ENCODE data around the gene HNMT. TPM values are rescaled to one million over a fixed set of nuclear protein-coding genes. Genes with fewer than 3 reads are reported as not detected.

Gene HNMT
- polyA plus RNA-seq, 1 of the 3 experiments (the other 2 are of a cell fraction): 1.8 TPM

DNA sequence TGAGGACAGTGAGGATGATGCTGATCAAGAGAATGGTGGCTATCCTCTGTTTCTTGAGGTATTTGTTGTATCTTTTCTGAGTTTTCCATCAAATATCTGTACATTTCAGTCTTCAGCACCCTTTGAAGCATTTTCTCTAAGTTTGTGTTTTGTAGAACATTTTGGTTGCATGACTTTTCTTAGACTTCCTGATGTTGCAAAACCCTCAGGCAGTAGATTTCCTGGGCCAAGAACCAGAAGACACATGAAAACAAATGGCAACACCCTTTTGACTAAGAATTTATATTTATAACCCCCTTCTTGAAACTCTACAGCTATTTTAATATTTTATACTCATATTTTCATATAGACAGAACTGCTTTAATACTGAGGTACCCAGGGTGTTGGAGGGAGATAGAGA, 16.2 kb downstream of the HNMT start:
- H3K4me2 ChIP-seq: no peak overlapping the region
- no peak overlapping the region for H2AFZ ChIP-seq (ENCODE audit: low read depth)
- ChIA-PET CTCF (interaction anchor here (0.6 kb wide), 1 partner anchor 70 kb away, joined by 4 read pairs; no protein-coding TSS in a partner anchor), POLR2A (no interaction called here)
- H3K9me3 ChIP-seq: no peaks in the 10 kb centered on the region; the same call in 1 of the 2 replicates
- no peaks in the 10 kb centered on the region for H3K36me3 ChIP-seq (replicated peaks in 1 of 2; ENCODE audit: control insufficient read depth in 1 of 2, insufficient read depth in 2 of 2, low read length in 1 of 2)
- H3K4me1 ChIP-seq (ENCODE audit: control insufficient read depth in 1 of 2, insufficient read depth in 2 of 2, low read depth in 1 of 2, low read length in 1 of 2): peaks cover 0 to 2% of the 10 kb centered on the region in 2 experiments; a peak in 2 of 4 replicates
- no peak overlapping the region for H3K9ac ChIP-seq
- no peaks in the 10 kb centered on the region for H3K79me2 ChIP-seq (ENCODE audit: insufficient read depth)
- H3K4me3 ChIP-seq (ENCODE audit: low read depth in 2 of 2, low read length in 1 of 2): no peak overlapping the region
- TF ChIP-seq GATA2 (CRISPR knock-in tag; IDR thresholded peaks at IDR 0.05): no peak
- TF ChIP-seq TCF12 (IDR thresholded peaks at IDR 0.05): no peak
- TF ChIP-seq RAD21 (IDR thresholded peaks at IDR 0.05; ENCODE audit: low read length): no peak
- no peak for TF ChIP-seq RFX5 (IDR thresholded peaks at IDR 0.05; ENCODE audit: low read length)
- no peak for TF ChIP-seq FOXM1 (IDR thresholded peaks at IDR 0.05; ENCODE audit: low read depth)
- TF ChIP-seq, protein P1, sequence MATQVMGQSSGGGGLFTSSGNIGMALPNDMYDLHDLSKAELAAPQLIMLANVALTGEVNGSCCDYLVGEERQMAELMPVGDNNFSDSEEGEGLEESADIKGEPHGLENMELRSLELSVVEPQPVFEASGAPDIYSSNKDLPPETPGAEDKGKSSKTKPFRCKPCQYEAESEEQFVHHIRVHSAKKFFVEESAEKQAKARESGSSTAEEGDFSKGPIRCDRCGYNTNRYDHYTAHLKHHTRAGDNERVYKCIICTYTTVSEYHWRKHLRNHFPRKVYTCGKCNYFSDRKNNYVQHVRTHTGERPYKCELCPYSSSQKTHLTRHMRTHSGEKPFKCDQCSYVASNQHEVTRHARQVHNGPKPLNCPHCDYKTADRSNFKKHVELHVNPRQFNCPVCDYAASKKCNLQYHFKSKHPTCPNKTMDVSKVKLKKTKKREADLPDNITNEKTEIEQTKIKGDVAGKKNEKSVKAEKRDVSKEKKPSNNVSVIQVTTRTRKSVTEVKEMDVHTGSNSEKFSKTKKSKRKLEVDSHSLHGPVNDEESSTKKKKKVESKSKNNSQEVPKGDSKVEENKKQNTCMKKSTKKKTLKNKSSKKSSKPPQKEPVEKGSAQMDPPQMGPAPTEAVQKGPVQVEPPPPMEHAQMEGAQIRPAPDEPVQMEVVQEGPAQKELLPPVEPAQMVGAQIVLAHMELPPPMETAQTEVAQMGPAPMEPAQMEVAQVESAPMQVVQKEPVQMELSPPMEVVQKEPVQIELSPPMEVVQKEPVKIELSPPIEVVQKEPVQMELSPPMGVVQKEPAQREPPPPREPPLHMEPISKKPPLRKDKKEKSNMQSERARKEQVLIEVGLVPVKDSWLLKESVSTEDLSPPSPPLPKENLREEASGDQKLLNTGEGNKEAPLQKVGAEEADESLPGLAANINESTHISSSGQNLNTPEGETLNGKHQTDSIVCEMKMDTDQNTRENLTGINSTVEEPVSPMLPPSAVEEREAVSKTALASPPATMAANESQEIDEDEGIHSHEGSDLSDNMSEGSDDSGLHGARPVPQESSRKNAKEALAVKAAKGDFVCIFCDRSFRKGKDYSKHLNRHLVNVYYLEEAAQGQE (IDR thresholded peaks at IDR 0.05; ENCODE audit: low read depth, low read length): no peak
- H3K27ac ChIP-seq (ENCODE audit: low read depth in 2 of 2, low read length in 1 of 2): no peak overlapping the region
- DNase-seq: no peak
- H3K27me3 ChIP-seq (ENCODE audit: insufficient read depth): no peaks in the 10 kb centered on the region
- H4K20me1 ChIP-seq (ENCODE audit: insufficient read depth): no peaks in the 10 kb centered on the region
- H3F3A ChIP-seq (replicated peaks; ENCODE audit: insufficient read depth): no peaks in the 10 kb centered on the region
- no peaks in the 10 kb centered on the region for H3K9me2 ChIP-seq

DNA sequence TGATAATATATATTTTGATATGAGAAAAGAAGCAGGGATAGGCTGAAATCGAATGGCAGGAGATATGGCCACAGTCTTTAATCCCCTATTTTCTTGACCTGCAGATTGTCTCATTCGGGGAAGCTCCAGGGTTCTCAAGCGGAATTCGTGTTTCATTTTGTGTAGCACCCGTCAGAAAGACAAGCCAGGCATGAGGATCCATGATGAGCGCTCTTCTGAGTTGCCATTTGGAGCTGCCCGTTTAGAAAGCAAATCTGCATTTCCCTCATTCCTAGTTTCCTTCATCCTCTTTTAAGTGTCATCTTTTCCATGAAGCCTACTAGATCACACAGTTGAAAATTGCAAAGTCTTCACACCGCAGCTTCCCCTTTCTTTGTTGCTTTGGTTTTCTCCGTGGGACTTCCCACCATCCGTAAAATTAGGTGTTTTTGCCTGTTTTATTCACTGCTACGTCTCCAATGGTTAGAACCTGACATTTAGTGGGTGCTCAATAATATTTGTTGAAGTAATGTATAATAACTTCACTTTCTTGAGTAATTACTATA, 16.9 kb downstream of the HNMT start:
- no peaks in the 10 kb centered on the region; the same call in 1 of the 2 replicates for H3K9me3 ChIP-seq
- H3K27me3 ChIP-seq (ENCODE audit: insufficient read depth): no peaks in the 10 kb centered on the region
- no peaks in the 10 kb centered on the region for H4K20me1 ChIP-seq (ENCODE audit: insufficient read depth)
- H3K27ac ChIP-seq (ENCODE audit: low read depth in 2 of 2, low read length in 1 of 2): no peak overlapping the region
- CTCF ChIA-PET: no interaction called here
- no peak overlapping the region for H3K9ac ChIP-seq
- H3K79me2 ChIP-seq (ENCODE audit: insufficient read depth): no peaks in the 10 kb centered on the region
- no peak overlapping the region for H2AFZ ChIP-seq (ENCODE audit: low read depth)
- H3K4me2 ChIP-seq: no peak overlapping the region
- H3K9me2 ChIP-seq: no peaks in the 10 kb centered on the region
- no peaks in the 10 kb centered on the region for H3F3A ChIP-seq (replicated peaks; ENCODE audit: insufficient read depth)
- peaks cover 0 to 2% of the 10 kb centered on the region in 2 experiments; a peak in 2 of 4 replicates for H3K4me1 ChIP-seq (ENCODE audit: control insufficient read depth in 1 of 2, insufficient read depth in 2 of 2, low read depth in 1 of 2, low read length in 1 of 2)
- TF ChIP-seq RXRA (IDR thresholded peaks at IDR 0.05; ENCODE audit: borderline replicate concordance, low read depth) (no peak), FOXM1 (IDR thresholded peaks at IDR 0.05; ENCODE audit: low read depth) (no peak)
- DNase-seq: no peak
- POLR2A ChIA-PET: no interaction called here
- no peak overlapping the region for H3K4me3 ChIP-seq (ENCODE audit: low read depth in 2 of 2, low read length in 1 of 2)
- H3K36me3 ChIP-seq (replicated peaks in 1 of 2; ENCODE audit: control insufficient read depth in 1 of 2, insufficient read depth in 2 of 2, low read length in 1 of 2): no peaks in the 10 kb centered on the region
- 93% methylated on average over 11 of the region's 11 CpGs for WGBS (ENCODE audit: low lambda C conversion rate)

DNA sequence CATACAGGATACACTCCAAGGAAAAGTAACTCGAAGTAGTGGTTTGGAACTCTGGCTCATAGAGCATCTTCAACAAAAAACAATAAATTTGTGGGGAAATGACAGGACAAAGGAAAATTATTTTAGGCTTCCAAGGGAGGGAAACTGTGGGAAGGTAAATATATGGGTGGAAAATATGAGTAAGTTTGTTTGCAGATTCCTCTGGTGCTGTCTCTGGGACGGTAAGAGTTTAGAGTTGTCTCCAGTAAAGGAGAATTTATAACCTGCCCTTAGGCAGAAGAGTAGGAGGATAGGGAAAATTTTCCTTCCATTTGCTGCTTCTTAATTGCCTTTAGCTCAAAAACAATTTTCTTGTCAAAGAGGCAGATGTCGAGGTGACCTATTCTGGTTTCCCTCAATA, 19.3 kb downstream of the HNMT start:
- CTCF ChIA-PET: interaction anchor here (0.6 kb wide), 1 partner anchor 35 kb away, joined by 3 read pairs; no protein-coding TSS in a partner anchor

More for the DNA sequence above, 19.3 kb downstream of the HNMT start:
- no peak for DNase-seq
- no peaks in the 10 kb centered on the region for H3K9me3 ChIP-seq
- no peaks in the 10 kb centered on the region for H3K27me3 ChIP-seq (ENCODE audit: insufficient read depth)
- H3K4me1 ChIP-seq (ENCODE audit: control insufficient read depth in 1 of 2, insufficient read depth in 2 of 2, low read depth in 1 of 2, low read length in 1 of 2): peaks cover 0 to 2% of the 10 kb centered on the region in 2 experiments; a peak in 1 of 4 replicates
- TF ChIP-seq FOXJ3 (CRISPR knock-in tag; IDR thresholded peaks at IDR 0.05): no peak
- no peak for TF ChIP-seq TEAD4 (IDR thresholded peaks at IDR 0.05; ENCODE audit: borderline replicate concordance, insufficient read depth)
- no peak for TF ChIP-seq RAD21 (IDR thresholded peaks at IDR 0.05; ENCODE audit: low read length)
- TF ChIP-seq, protein P2, sequence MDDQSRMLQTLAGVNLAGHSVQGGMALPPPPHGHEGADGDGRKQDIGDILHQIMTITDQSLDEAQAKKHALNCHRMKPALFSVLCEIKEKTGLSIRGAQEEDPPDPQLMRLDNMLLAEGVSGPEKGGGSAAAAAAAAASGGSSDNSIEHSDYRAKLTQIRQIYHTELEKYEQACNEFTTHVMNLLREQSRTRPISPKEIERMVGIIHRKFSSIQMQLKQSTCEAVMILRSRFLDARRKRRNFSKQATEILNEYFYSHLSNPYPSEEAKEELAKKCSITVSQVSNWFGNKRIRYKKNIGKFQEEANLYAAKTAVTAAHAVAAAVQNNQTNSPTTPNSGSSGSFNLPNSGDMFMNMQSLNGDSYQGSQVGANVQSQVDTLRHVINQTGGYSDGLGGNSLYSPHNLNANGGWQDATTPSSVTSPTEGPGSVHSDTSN (IDR thresholded peaks at IDR 0.05): no peak
- TF ChIP-seq RXRA (IDR thresholded peaks at IDR 0.05; ENCODE audit: borderline replicate concordance, low read depth): no peak
- TF ChIP-seq POLR2AphosphoS5 (IDR thresholded peaks at IDR 0.05; ENCODE audit: low read depth, low read length): no peak
- TF ChIP-seq RCOR1 (IDR thresholded peaks at IDR 0.05; ENCODE audit: low read length): no peak
- TF ChIP-seq ZBTB33 (IDR thresholded peaks at IDR 0.05; ENCODE audit: borderline replicate concordance, low read depth): no peak
- TF ChIP-seq MAX (IDR thresholded peaks at IDR 0.05; ENCODE audit: low read depth): no peak
- TF ChIP-seq CHD2 (IDR thresholded peaks at IDR 0.05; ENCODE audit: low read length, partially characterized antibody): no peak
- TF ChIP-seq MEF2A (IDR thresholded peaks at IDR 0.05; ENCODE audit: borderline replicate concordance, low read depth): no peak
- no peaks in the 10 kb centered on the region for H3K9me2 ChIP-seq
- no peak overlapping the region for H3K9ac ChIP-seq
- no peaks in the 10 kb centered on the region for H3K36me3 ChIP-seq (replicated peaks in 1 of 2; ENCODE audit: control insufficient read depth in 1 of 2, insufficient read depth in 2 of 2, low read length in 1 of 2)
- no peak overlapping the region for H2AFZ ChIP-seq (ENCODE audit: low read depth)
- no peak overlapping the region for H3K4me2 ChIP-seq
- no peak overlapping the region for H3K27ac ChIP-seq (ENCODE audit: low read depth in 2 of 2, low read length in 1 of 2)
- H3K79me2 ChIP-seq (ENCODE audit: insufficient read depth): no peaks in the 10 kb centered on the region
- 57% methylated on average over 3 of the region's 3 CpGs for WGBS (ENCODE audit: low lambda C conversion rate)
- POLR2A ChIA-PET: no interaction called here
- H4K20me1 ChIP-seq (ENCODE audit: insufficient read depth): no peaks in the 10 kb centered on the region
- no peak overlapping the region for H3K4me3 ChIP-seq (ENCODE audit: low read depth in 2 of 2, low read length in 1 of 2)
- H3F3A ChIP-seq (replicated peaks; ENCODE audit: insufficient read depth): no peaks in the 10 kb centered on the region

Data from SK-N-SH (cell line).